Daoy (cell line): ENCODE results near the gene LRRC26. TPM values are rescaled to one million over a fixed set of nuclear protein-coding genes. Genes with fewer than 3 reads are reported as not detected.

Experiments
- DNase-seq: peaks from one replicate; pipeline ENCODE4 v3.0.0-alpha.2; 2015; ENCODE audit warnings: low read depth
- total RNA-seq: library from RNA; depleted of rRNA; stranded (reverse); fragments of >200 nt; shearing (Covaris generic); gene quantifications from 2 replicates; pipeline ENCODE4 v1.2.3, GENCODE V29; 2014

The LRRC26 gene
- total RNA-seq, 1 experiment from 2014 or later, result not detected

- no peak for DNase-seq
Measured at GRCh38 chr9:137152844-137153405, 16.9 kb downstream of the LRRC26 start.

DNA sequence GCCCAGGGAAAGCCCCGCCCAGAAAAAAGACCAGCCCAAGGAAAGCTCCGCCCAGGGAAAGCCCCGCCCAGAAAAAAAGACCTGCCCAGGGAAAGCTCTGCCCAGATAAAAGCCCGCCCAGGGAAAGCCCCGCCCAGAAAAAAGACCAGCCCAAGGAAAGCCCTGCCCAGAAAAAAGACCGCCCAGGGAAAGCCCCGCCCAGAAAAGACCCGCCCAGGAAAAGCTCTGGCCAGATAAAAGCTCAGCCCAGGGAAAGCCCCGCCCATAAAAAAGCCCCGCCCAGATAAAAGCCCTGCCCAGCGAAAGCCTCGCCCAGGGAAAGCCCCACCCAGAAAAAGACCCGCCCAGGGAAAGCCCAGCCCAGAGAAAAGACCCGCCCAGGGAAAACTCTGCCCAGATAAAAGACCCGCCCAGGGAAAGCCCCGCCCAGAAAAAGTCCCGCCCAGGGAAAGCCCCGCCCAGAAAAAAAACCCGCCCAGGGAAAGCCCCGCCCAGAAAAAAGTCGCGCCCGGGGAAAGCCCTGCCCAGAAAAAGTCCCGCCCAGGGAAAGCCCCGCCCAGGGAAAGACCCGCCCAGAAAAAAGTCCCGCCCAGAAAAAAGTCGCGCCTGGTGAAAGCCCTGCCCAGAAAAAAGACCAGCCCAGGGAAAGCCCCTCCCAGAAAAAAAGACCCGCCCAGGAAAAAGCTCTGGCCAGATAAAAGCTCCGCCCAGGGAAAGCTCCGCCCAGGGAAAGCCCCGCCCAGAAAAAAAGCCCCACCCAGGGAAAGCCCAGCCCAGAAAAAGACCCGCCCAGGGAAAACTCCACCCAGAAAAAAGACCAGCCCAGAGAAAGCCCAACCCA, 19.0 kb downstream of the LRRC26 start:
- DNase-seq, result peak; percentile 56

DNA sequence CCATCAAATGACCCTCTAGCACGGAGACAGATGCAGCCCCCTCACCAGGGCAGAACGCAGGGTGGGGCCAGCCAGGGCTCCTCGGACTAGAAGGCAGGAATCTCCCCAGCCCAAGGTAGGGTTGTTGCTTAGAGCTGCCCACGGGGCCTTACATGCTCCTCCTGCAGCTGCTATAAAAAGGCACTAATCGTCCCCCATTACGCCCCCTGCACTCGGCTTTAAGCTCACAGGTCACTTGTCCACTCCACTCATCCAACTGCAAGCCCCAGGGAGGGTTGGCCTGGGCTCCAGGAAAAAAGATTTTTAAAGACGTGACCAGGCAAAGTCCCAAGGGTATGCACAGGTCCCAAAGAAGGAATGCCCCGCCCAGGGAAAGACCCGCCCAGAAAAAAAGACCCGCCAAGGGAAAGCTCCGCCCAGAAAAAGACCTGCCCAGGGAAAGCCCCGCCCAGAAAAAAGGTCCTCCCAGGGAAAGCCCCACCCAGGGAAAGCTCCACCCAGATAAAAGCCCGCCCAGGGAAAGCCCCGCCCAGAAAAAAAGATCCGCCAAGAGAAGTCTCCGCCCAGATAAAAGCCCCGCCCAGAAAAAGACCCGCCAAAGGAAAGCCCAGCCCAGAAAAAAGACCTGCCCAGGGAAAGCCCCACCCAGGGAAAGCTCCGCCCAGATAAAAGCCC, 19.8 kb downstream of the LRRC26 start:
- no peak for DNase-seq

DNA sequence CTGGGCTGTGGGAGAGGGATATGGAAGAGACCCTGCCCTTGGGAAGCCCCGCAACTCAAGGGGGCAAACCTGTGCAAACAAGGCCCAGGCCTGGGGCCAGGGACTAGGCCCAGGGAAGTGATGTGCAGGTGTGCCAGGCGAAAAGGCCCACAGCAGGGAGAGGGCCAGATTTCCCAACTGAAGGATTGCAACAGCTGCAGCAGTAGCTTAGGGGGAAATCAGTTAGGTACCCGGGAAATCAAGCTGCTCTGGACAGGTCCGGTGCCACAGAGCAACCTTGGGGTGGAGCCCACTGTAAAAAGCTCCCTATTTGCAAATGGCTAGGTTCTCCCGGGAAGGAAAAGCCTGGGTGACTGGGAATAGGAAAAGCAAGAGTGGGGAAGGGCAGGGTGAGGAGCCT, 20.5 kb downstream of the LRRC26 start:
- no peak for DNase-seq

- no peak for DNase-seq
Measured at GRCh38 chr9:137148661-137149060, 21.2 kb downstream of the LRRC26 start.

- DNase-seq, result no peak
Measured at GRCh38 chr9:137148242-137148641, 21.6 kb downstream of the LRRC26 start.

DNA sequence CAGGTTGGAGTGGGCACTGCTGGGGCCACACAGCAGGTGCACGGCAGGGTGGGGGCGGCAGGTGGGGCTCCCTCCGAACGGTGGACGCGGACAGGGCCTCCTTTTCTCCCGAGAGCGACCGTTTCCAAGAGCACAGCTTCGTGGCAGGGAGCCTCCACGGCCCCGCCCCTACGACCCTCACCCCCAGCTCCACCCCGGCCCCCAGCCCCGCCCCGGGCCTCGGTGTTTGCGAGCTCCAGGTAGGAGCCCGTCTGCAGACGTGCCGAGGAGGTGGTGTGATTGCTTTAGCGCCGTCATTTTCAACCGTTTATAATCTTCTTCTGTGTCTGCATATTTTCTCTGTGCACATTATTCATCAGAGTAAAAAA, 22.1 kb downstream of the LRRC26 start:
- DNase-seq, result no peak

GRCh38 chr9:137147091-137147792, 22.6 kb downstream of the LRRC26 start:
- no peak for DNase-seq

GRCh38 chr9:137146527-137146918, 23.3 kb downstream of the LRRC26 start:
- no peak for DNase-seq

- DNase-seq, result no peak
Measured at GRCh38 chr9:137145731-137146526, 23.9 kb downstream of the LRRC26 start.

- DNase-seq, result no peak
Measured at GRCh38 chr9:137143459-137143858, 26.4 kb downstream of the LRRC26 start.

GRCh38 chr9:137141976-137142936, 27.6 kb downstream of the LRRC26 start:
- DNase-seq, result no peak

GRCh38 chr9:137141050-137141810, 28.6 kb downstream of the LRRC26 start:
- no peak for DNase-seq

DNA sequence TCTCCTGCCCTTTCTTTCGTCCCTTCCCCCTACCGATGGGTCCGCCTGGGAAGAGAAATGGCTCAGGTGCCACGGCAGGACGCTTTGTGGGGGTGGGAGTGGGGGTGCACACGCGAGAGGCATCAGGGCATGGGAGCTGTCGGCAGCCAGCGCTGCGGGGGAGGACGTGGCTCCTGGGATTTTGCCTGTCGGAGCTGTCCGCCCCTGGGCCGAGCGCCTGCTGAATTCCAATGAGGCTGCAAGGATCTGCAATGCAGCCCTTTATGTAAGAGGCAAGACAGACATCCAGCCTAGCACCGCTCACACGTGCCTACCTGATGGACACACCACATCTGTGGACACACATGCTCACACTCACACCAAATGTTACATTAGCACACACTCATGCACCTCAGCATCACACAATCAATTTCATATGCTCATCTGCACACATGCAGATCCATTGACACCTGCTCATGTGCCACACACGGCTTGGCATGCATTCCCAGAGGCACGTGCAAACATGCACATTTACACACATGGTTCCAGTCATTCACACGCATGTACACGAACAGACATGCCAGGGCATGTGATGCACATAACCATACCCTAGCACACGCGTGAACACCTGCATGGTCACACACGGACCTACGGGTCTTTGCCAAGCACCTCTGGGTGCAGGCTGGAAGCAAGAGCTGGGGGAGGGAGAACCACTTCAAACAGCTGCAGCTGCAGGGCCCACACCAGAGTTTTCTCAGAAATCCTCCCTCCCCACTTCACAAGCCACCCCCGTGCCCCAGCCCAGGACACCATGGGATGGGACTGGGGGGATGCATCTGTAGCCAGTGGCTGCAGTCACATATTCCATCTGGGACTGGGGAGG, 29.5 kb downstream of the LRRC26 start:
- DNase-seq, result no peak

DNA sequence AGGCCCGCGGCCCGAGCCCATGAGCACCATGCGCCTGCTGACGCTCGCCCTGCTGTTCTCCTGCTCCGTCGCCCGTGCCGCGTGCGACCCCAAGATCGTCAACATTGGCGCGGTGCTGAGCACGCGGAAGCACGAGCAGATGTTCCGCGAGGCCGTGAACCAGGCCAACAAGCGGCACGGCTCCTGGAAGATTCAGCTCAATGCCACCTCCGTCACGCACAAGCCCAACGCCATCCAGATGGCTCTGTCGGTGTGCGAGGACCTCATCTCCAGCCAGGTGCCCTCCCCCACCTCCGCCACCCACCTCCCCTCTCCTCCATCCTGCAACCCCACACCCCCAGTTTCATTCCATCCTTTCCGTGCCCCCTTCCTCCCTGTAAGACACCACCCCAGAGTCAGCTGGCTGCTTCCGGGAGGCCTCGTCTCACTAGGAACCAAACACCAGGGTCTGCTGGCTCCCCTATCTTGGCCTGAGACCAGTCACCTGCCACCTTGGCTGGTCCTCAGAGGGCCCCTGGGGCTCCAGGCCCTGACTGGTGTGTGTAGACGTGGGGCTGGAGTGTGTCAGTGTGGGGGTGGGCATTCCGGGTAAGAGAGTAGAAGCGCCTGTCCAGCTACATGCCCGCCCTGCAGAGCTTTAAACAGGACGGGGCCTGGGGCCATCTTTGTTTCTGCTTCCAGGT, 30.2 kb downstream of the LRRC26 start:
- DNase-seq, result no peak

GRCh38 chr9:137138722-137139467, 31.0 kb downstream of the LRRC26 start, which contains the start of gene GRIN1:
Gene GRIN1 (plus strand): TSS chr9:137139154. CDS start chr9:137139487, 333 bp downstream.
- peak; percentile 59 for DNase-seq

DNA sequence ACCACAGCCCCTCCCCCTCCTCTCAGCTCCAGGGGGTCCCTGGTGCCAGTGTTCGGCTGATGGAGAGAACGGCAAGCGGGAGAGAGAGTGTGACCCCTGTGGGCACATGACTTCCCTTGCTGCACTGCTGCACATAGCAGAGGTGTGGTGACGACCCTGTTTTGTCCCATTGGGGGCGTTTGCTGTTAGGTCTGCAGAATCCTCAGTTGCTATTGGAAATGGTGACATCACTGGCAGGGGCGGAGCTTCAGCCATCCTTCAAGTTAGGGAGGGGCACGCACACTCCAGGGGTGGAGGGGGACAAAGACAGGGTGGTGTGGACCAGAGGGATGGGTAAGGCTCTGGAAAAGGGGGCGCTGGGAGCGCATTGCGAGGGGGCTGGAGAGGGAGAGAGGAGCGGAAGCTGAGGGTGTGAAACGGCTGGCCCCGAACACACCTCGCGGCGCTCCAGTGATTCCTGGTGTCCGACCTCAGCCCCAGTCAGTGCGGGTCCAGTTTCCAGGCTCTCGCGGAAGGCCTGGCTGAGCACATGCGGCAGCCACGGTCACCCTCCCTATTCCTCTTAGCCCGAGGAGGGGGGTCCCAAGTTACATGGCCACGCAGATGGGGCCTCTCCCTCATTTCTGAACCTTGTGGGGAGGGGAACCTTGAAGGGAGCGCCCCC, 31.7 kb downstream of the LRRC26 start:
- peak; percentile 62 for DNase-seq
